PC-3 (cell line): Measurements from ENCODE around the gene JAKMIP2.

Experiments
- EZH2 ChIP-seq: fragments of 300-600 bp; sonication (generic); IDR thresholded peaks from one replicate; pipeline ENCODE4 v1.6.1; 2017; ENCODE audit warnings: antibody characterized with exemption, mild to moderate bottlenecking, low read length; ENCODE audit not compliant: unreplicated experiment
- EZH2phosphoT487 ChIP-seq: fragments of 300-600 bp; sonication (generic); IDR thresholded peaks from 2 replicates; pipeline ENCODE4 v1.6.1; 2018; ENCODE audit warnings: mild to moderate bottlenecking, antibody characterized with exemption, low read length, borderline replicate concordance
- TF ChIP-seq, protein P1 (sequence below): fragments of 300-600 bp; sonication (generic); conservative IDR thresholded peaks from 2 replicates; pipeline ENCODE4 v1.5.1; 2017; ENCODE audit warnings: antibody characterized with exemption, low read depth, mild to moderate bottlenecking, low read length

DNA sequence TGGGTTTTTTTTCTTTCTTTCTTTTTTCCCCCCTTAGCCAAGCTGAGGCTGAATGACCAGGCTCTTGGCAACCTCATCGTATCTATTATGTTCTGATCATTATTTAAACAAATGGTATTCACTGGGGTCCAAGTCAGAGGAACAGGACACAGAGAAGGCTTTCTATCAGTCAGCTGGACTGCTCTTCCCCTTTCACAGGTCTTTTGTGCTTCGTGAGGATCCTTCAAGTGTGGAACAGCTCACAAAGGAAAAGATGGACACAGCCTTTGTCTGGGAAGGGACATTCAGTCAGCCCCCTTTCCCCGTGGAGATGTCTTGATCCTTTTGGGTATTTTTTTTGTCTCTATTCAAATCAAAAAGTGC, 218.4 kb downstream of the JAKMIP2 start:
- TF ChIP-seq, protein P1, sequence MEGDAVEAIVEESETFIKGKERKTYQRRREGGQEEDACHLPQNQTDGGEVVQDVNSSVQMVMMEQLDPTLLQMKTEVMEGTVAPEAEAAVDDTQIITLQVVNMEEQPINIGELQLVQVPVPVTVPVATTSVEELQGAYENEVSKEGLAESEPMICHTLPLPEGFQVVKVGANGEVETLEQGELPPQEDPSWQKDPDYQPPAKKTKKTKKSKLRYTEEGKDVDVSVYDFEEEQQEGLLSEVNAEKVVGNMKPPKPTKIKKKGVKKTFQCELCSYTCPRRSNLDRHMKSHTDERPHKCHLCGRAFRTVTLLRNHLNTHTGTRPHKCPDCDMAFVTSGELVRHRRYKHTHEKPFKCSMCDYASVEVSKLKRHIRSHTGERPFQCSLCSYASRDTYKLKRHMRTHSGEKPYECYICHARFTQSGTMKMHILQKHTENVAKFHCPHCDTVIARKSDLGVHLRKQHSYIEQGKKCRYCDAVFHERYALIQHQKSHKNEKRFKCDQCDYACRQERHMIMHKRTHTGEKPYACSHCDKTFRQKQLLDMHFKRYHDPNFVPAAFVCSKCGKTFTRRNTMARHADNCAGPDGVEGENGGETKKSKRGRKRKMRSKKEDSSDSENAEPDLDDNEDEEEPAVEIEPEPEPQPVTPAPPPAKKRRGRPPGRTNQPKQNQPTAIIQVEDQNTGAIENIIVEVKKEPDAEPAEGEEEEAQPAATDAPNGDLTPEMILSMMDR, result no peak
- TF ChIP-seq EZH2 (no peak), EZH2phosphoT487 (no peak)
